Kidney (tissue), 14 donors: ENCODE results near the gene ZFP1. TPM values are rescaled to one million over a fixed set of nuclear protein-coding genes. Genes with fewer than 3 reads are reported as not detected.

Experiments
- DNase-seq, 5 donors: peaks; one replicate each; pipeline ENCODE4 v3.0.0-alpha.2; 2013 to 2020
- FAIRE-seq: peaks from 2 replicates; lab custom pipeline; 2012; peaks lifted over from hg19 to GRCh38; lab: Jason Lieb, UNC
- H3K27ac ChIP-seq, 2 donors: one replicate each; pipeline ENCODE4 v1.7.0; 2013; ENCODE audit warnings: low read depth in 2 of 2, low read length in 2 of 2, inconsistent platforms in 1 of 2
- H3K27me3 ChIP-seq: one replicate; pipeline ENCODE4 v1.7.1; 2013; ENCODE audit warnings: low read length, inconsistent platforms; ENCODE audit not compliant: control insufficient read depth, insufficient read depth
- H3K36me3 ChIP-seq, 3 donors: one replicate each; pipeline versions ENCODE4 v1.7.0 to v1.7.1; 2013; ENCODE audit warnings: low read length in 3 of 3, control low read depth in 1 of 3, inconsistent platforms in 1 of 3; ENCODE audit not compliant: insufficient read depth in 3 of 3, control insufficient read depth in 2 of 3
- H3K4me1 ChIP-seq, 3 donors: one replicate each; pipeline versions ENCODE4 v1.7.0 to v1.7.1; 2013; ENCODE audit warnings: low read length in 3 of 3, inconsistent platforms in 1 of 3, low read depth in 1 of 3; ENCODE audit not compliant: control insufficient read depth in 2 of 3, insufficient read depth in 2 of 3
- H3K4me3 ChIP-seq, 3 donors: one replicate each; pipeline versions ENCODE4 v1.7.0 to v1.8.1; 2013; ENCODE audit warnings: low read length in 3 of 3, control low read depth in 1 of 3, inconsistent platforms in 1 of 3
- H3K9ac ChIP-seq, 3 donors: one replicate each; pipeline versions ENCODE4 v1.7.0 to v1.7.1; 2013; ENCODE audit warnings: low read length in 3 of 3, control low read depth in 1 of 3, inconsistent platforms in 1 of 3
- H3K9me3 ChIP-seq, 3 donors: one replicate each; pipeline versions ENCODE4 v1.7.0 to v1.7.1; 2013; ENCODE audit warnings: low read length in 3 of 3, control low read depth in 1 of 3, inconsistent platforms in 1 of 3; ENCODE audit not compliant: control insufficient read depth in 2 of 3, insufficient read depth in 1 of 3
- CTCF ChIP-seq: IDR thresholded peaks from 3 replicates; pipeline ENCODE4 v1.5.1; 2012; ENCODE audit warnings: mild to moderate bottlenecking, moderate library complexity, borderline replicate concordance; ENCODE audit not compliant: insufficient read depth; ENCODE audit errors: extremely low read depth
- intact Hi-C: fragments of 100-400 bp; cut with DNase I; formaldehyde crosslinking; loops from one replicate; pipeline ENCODE4 v1.11.1; 2022
- polyA plus RNA-seq: library from polyadenylated mRNA; stranded (reverse); fragments of 350-450 nt; fragmentation: Illumina TruSeq; extraction: RNeasy Lipid Tissue Mini Kit (QIAGEN cat#74804); gene quantifications from one replicate; pipeline ENCODE4 v1.2.3, GENCODE V29; 2014; ENCODE audit warnings: low read depth, low replicate concordance; ENCODE audit not compliant: insufficient read depth
- total RNA-seq: library from RNA; stranded (reverse); fragmentation: NEBNext Ultra II Directional; extraction: Animal tissue kit (Norgen Biotek cat#: 25700); gene quantifications from one replicate; pipeline ENCODE4 v1.2.1, GENCODE V29; 2021
- donor health status: control.
- donor health status: control.
- donor health status: control.
- donor health status: control.
- donor health status: control.
- donor health status: DM: yes; HTN: yes; CAD: no.
- donor health status: Normal renal cell carcinoma (clear cell type).

ZFP1 gene
- total and polyA plus RNA-seq, 2 donors from 2014 or later = 4.6 to 9.2 TPM

- no peak for TF ChIP-seq CTCF
- Histone ChIP-seq H3K4me1 (no peaks in the 10 kb centered on the region), H3K27ac (no peak overlapping the region), H3K36me3 (no peaks in the 10 kb centered on the region), H3K9me3 (no peaks in the 10 kb centered on the region), H3K27me3 (no peaks in the 10 kb centered on the region), H3K4me3 (no peak overlapping the region), H3K9ac (no peak overlapping the region)
- DNase-seq (no peak), FAIRE-seq (no peak)
- intact Hi-C loops = no loop called here
Observed at GRCh38 chr16:75217389-75217851, 69.1 kb downstream of the ZFP1 start.

GRCh38 chr16:75218256-75219076 is 70.1 kb downstream of the ZFP1 start, which contains the start of gene CTRB1:
CTRB1 (plus strand) TSS chr16:75218988; CDS start chr16:75219008, 20 bp downstream.
- H3K36me3 ChIP-seq = no peaks in the 10 kb centered on the region
- no peaks in the 10 kb centered on the region for H3K9me3 ChIP-seq
- intact Hi-C loops = no loop called here
- FAIRE-seq (no peak), DNase-seq (no peak)
- H3K27ac ChIP-seq = no peak within 1 kb of the TSS
- H3K9ac ChIP-seq = no peak within 1 kb of the TSS
- TF ChIP-seq CTCF = no peak
- no peaks in the 10 kb centered on the region for H3K4me1 ChIP-seq
- H3K4me3 ChIP-seq = no peak within 1 kb of the TSS
- no peaks in the 10 kb centered on the region for H3K27me3 ChIP-seq

GRCh38 chr16:75219088-75219487 is 70.8 kb downstream of the ZFP1 start:
- H3K4me1 ChIP-seq = no peaks in the 10 kb centered on the region
- intact Hi-C loops = no loop called here
- no peaks in the 10 kb centered on the region for H3K36me3 ChIP-seq
- no peak overlapping the region for H3K27ac ChIP-seq
- H3K4me3 ChIP-seq = no peak overlapping the region
- FAIRE-seq (no peak), DNase-seq (no peak)
- no peaks in the 10 kb centered on the region for H3K27me3 ChIP-seq
- no peak overlapping the region for H3K9ac ChIP-seq
- no peak for TF ChIP-seq CTCF
- no peaks in the 10 kb centered on the region for H3K9me3 ChIP-seq
